ENCODE data around the gene PARVB. TPM values are rescaled to one million over a fixed set of nuclear protein-coding genes. Genes with fewer than 3 reads are reported as not detected.

The PARVB gene
- total and polyA plus RNA-seq, 2 of the 8 experiments (the other 6 are each of a cell fraction or from before 2014, with no cell fraction given): 14.5 to 18.6 TPM

DNA sequence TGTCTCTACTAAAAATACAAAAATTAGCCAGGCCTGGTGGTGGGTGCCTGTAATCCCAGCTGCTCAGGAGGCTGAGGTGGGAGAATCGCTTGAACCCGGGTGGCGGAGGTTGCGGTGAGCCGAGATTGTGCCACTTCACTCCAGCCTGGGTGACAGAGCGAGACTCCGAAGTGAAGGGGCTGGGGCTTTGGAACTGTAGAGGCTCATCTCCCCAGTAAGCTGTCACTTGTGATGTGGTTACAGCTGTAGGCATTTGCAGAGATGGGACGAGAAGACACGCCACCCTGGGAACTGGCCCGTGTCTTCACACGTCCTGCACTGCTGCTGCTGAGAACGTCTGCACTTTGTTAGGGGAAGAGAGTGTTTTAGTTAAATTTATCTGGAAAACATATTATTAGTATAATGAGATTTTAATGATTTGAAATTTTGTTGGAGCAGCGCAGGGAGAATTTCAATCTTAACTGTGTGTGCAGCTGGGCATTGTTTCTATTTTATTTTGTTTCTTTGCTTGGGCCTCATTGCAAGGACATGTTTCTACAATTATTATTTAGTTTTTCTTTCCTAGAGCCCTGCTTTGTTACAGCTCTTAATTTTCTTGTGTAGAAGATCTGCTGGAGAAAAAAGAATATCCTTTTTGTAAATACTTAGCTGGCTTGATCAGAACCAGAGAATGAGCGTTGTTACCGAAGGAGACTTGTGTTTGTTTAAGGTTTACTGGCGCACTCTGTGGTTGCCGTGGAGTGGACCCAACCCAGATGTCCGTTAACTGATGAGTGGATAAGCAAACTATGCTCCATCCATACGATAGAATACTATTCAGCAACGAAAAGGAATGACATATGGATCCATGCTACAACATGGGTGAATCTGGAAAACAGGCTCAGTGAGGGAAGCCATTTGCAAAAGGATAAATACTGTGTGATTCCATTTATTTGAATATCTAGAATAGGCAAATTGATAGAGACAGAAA, 18.4 kb downstream of the PARVB start:
- no peak overlapping the region for H2BK15ac ChIP-seq (ENCODE audit: low read length)
- H3K27me3 ChIP-seq (replicated peaks in 1 of 4; ENCODE audit: control insufficient read depth in 3 of 4, extremely low read depth in 1 of 4, insufficient read depth in 3 of 4, low read length in 3 of 4): no peaks in the 10 kb centered on the region
- no peak overlapping the region for H3K14ac ChIP-seq (ENCODE audit: insufficient read length)
- no peak overlapping the region for H4K5ac ChIP-seq (ENCODE audit: insufficient read length, low read depth, low read length)
- H3K79me1 ChIP-seq (ENCODE audit: low read depth, low read length): no peaks in the 10 kb centered on the region; the same call in 1 of the 2 replicates
- no peaks in the 10 kb centered on the region for H3K79me2 ChIP-seq (ENCODE audit: control insufficient read depth in 1 of 2, insufficient read depth in 2 of 2, low read length in 2 of 2)
- no peak overlapping the region for H3K9ac ChIP-seq (replicated peaks in 1 of 4; ENCODE audit: extremely low read depth in 1 of 4, low read depth in 3 of 4, low read length in 3 of 4)
- H3K9me3 ChIP-seq (ENCODE audit: insufficient read depth in 2 of 2, low read depth in 1 of 2, low read length in 1 of 2): no peaks in the 10 kb centered on the region
- CTCF ChIA-PET (ENCODE audit: partially characterized antibody): interaction anchor here (1.0 to 2.6 kb wide), 3 partner anchors 25 to 49 kb away, joined by 3 to 7 read pairs (median 6); no protein-coding TSS in a partner anchor
- H3K4ac ChIP-seq (replicated peaks; ENCODE audit: insufficient read length, low read depth, low read length): no peak overlapping the region
- H2BK120ac ChIP-seq (replicated peaks; ENCODE audit: low read depth, low read length): no peak overlapping the region
- no peak overlapping the region for H4K91ac ChIP-seq (replicated peaks; ENCODE audit: insufficient read length, low read length)
- no peak overlapping the region for H4K8ac ChIP-seq (ENCODE audit: extremely low read depth, insufficient read depth, low read length)
- no peak overlapping the region for H3K27ac ChIP-seq (ENCODE audit: low read depth, low read length)
- H3K23ac ChIP-seq (ENCODE audit: insufficient read length): no peak overlapping the region
- no peak overlapping the region for H2AK5ac ChIP-seq (ENCODE audit: low read depth, low read length)
- DNase-seq (ENCODE audit: low read depth in 1 of 2, low spot score in 2 of 2) (no peak), FAIRE-seq (no peak)
- H3K23me2 ChIP-seq (ENCODE audit: low read depth, low read length): no peaks in the 10 kb centered on the region
- H2BK12ac ChIP-seq (ENCODE audit: low read depth, low read length): no peak overlapping the region
- H3K56ac ChIP-seq (replicated peaks; ENCODE audit: insufficient read length, low read depth, low read length): no peak overlapping the region
- no peak overlapping the region for H3K4me3 ChIP-seq (ENCODE audit: extremely low read depth in 1 of 4, insufficient read depth in 2 of 4, low read depth in 3 of 4, low read length in 4 of 4)
- no peaks in the 10 kb centered on the region for H3K4me1 ChIP-seq (replicated peaks in 1 of 4; ENCODE audit: control insufficient read depth in 3 of 4, insufficient read depth in 4 of 4, low read length in 3 of 4)
- no peak overlapping the region for H2BK20ac ChIP-seq (ENCODE audit: low read length)
- no peaks in the 10 kb centered on the region for H4K20me1 ChIP-seq (replicated peaks in 1 of 2; ENCODE audit: control insufficient read depth in 1 of 2, insufficient read depth in 2 of 2, low read length in 2 of 2)
- H3K18ac ChIP-seq (ENCODE audit: extremely low read depth, low read length): no peak overlapping the region
- POLR2A ChIA-PET (ENCODE audit: partially characterized antibody): no interaction called here
- no peak overlapping the region for H2AFZ ChIP-seq (ENCODE audit: low read length)
- H2BK5ac ChIP-seq (ENCODE audit: low read depth, low read length): no peak overlapping the region
- 92% methylated on average over 20 of the region's 20 CpGs; no CpG with 5 or more reads in 1 of the 2 experiments for whole genome bisulfite sequencing, 2 experiments (ENCODE audit: extremely low coverage in 1 of 2, insufficient coverage in 1 of 2, insufficient read length in 1 of 2, insufficient replicate concordance in 2 of 2, low coverage in 1 of 2, low lambda C conversion rate in 2 of 2, missing lambda C conversion rate in 1 of 2)
- H3K4me2 ChIP-seq (ENCODE audit: insufficient read depth in 1 of 2, low read depth in 2 of 2, low read length in 2 of 2): no peak overlapping the region
- H3K36me3 ChIP-seq (ENCODE audit: control insufficient read depth in 2 of 4, insufficient read depth in 4 of 4, low read length in 3 of 4): no peaks in the 10 kb centered on the region
- TF ChIP-seq SRF (IDR thresholded peaks at IDR 0.05; ENCODE audit: low read depth, low read length) (no peak), EGR1 (IDR thresholded peaks at IDR 0.05; ENCODE audit: borderline replicate concordance, low read depth, low read length) (no peak), CREB1 (IDR thresholded peaks at IDR 0.05) (no peak)
